GM18520 (cell line): Measurements from ENCODE around the gene GOLGA6C.
A peak's percentile ranks its signal among the peaks of the same experiment; 100 is the strongest.
"Not testable (repeated sequence)": the region's sequence is repeated elsewhere in the genome, so short reads cannot be mapped to it uniquely, and the experiment has no call there.

Experiments
- ATAC-seq: cut with Tn5 transposase; IDR thresholded peaks from one replicate; pipeline ENCODE4 v1.9.1; 2021; ENCODE audit not compliant: unreplicated experiment

The GOLGA6C gene

GRCh38 chr15:75252285-75252684 lies 5.8 kb upstream of the GOLGA6C start:
- not testable (repeated sequence) for ATAC-seq

GRCh38 chr15:75258620-75259343 lies 648 bp downstream of the GOLGA6C start:
- ATAC-seq: not testable (repeated sequence)

GRCh38 chr15:75259873-75260272 lies 1.7 kb downstream of the GOLGA6C start:
- not testable (repeated sequence) for ATAC-seq

GRCh38 chr15:75273751-75274359 lies 15.7 kb downstream of the GOLGA6C start:
- ATAC-seq: not testable (repeated sequence)

- peak; percentile 89 for ATAC-seq
Observed at GRCh38 chr15:75274509-75275107, 16.5 kb downstream of the GOLGA6C start.

GRCh38 chr15:75275617-75276016 lies 17.5 kb downstream of the GOLGA6C start:
- ATAC-seq: not testable (repeated sequence)

- not testable (repeated sequence) for ATAC-seq
Observed at GRCh38 chr15:75278497-75278896, 20.4 kb downstream of the GOLGA6C start.

- ATAC-seq: not testable (repeated sequence)
Observed at GRCh38 chr15:75282572-75282971, 24.4 kb downstream of the GOLGA6C start, which contains the start of gene GOLGA6D. Gene GOLGA6D (plus strand): TSS chr15:75282835. CDS start chr15:75282876, 41 bp downstream.

GRCh38 chr15:75284152-75284551 lies 26.0 kb downstream of the GOLGA6C start:
- not testable (repeated sequence) for ATAC-seq

- ATAC-seq: not testable (repeated sequence)
Observed at GRCh38 chr15:75293660-75294059, 35.5 kb downstream of the GOLGA6C start.

GRCh38 chr15:75298541-75299310 lies 40.6 kb downstream of the GOLGA6C start:
- not testable (repeated sequence) for ATAC-seq

- ATAC-seq: not testable (repeated sequence)
Observed at GRCh38 chr15:75299311-75299688, 41.2 kb downstream of the GOLGA6C start.

GRCh38 chr15:75300026-75300425 lies 41.9 kb downstream of the GOLGA6C start:
- not testable (repeated sequence) for ATAC-seq

- ATAC-seq: no peak
Observed at GRCh38 chr15:75302318-75302717, 44.2 kb downstream of the GOLGA6C start.

- not testable (repeated sequence) for ATAC-seq
Observed at GRCh38 chr15:75302753-75303152, 44.6 kb downstream of the GOLGA6C start.

- ATAC-seq: no peak
Observed at GRCh38 chr15:75306188-75306587, 48.1 kb downstream of the GOLGA6C start.

- ATAC-seq: no peak
Observed at GRCh38 chr15:75307778-75308390, 49.8 kb downstream of the GOLGA6C start.

GRCh38 chr15:75309711-75310110 lies 51.6 kb downstream of the GOLGA6C start:
- ATAC-seq: no peak

GRCh38 chr15:75312548-75312947 lies 54.4 kb downstream of the GOLGA6C start:
- ATAC-seq: not testable (repeated sequence)

GRCh38 chr15:75313116-75313845 lies 55.1 kb downstream of the GOLGA6C start:
- no peak for ATAC-seq
